Body of pancreas (tissue), 4 donors: Measurements from ENCODE around the gene NEXN.

Experiments
- CTCF ChIP-seq, 7 experiments: fragments of 450-650 bp in 4 of 7; fragments of 200-600 bp in 3 of 7; sonication (generic) in 3 of 7; IDR thresholded peaks; one replicate each; pipeline ENCODE4 v1.5.1; 2016 to 2019; ENCODE audit warnings: antibody characterized with exemption in 7 of 7
- POLR2A ChIP-seq, 3 donors: fragments of 450-650 bp; IDR thresholded peaks; one replicate each; pipeline ENCODE4 v1.6.1; 2016; ENCODE audit warnings: antibody characterized with exemption in 3 of 3, mild to moderate bottlenecking in 2 of 3

DNA sequence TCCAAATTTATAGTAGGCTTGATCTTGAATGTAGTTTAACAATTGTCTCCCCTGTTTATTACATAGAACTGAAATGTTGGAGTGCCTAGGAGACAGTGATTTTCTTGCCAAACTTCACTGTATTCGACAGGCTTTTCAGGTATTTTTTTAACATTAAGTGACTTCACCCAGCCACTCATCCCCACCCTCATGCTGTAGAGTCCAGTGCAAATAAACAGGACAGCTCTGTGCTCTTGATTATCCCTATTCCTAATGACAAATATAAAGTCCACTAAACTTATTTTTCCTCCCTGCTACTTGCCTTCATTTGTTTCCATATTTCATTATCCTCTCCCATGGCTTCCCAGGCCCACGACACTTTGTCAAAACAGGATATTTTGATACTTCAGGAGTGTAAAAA lies 29.2 kb upstream of the NEXN start:
- no peak for TF ChIP-seq CTCF (IDR thresholded peaks at IDR 0.05)
- TF ChIP-seq POLR2A (IDR thresholded peaks at IDR 0.05), result no peak
